ENCODE results near the gene KLHL6. TPM values are rescaled to one million over a fixed set of nuclear protein-coding genes. Genes with fewer than 3 reads are reported as not detected.

The KLHL6 gene
- total and polyA plus RNA-seq, 8 donors = 1.4 to 21.6 (median 2.2) TPM

- no peaks in the 10 kb centered on the region for H3K9me3 ChIP-seq
- peaks cover 0 to 45% of the 10 kb centered on the region in 2 donors for H3K4me1 ChIP-seq
- H3K36me3 ChIP-seq = no peaks in the 10 kb centered on the region
- TF ChIP-seq, protein P1, sequence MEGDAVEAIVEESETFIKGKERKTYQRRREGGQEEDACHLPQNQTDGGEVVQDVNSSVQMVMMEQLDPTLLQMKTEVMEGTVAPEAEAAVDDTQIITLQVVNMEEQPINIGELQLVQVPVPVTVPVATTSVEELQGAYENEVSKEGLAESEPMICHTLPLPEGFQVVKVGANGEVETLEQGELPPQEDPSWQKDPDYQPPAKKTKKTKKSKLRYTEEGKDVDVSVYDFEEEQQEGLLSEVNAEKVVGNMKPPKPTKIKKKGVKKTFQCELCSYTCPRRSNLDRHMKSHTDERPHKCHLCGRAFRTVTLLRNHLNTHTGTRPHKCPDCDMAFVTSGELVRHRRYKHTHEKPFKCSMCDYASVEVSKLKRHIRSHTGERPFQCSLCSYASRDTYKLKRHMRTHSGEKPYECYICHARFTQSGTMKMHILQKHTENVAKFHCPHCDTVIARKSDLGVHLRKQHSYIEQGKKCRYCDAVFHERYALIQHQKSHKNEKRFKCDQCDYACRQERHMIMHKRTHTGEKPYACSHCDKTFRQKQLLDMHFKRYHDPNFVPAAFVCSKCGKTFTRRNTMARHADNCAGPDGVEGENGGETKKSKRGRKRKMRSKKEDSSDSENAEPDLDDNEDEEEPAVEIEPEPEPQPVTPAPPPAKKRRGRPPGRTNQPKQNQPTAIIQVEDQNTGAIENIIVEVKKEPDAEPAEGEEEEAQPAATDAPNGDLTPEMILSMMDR (IDR thresholded peaks at IDR 0.05) = no peak
- ATAC-seq = no peak
- no peak overlapping the region for H3K27ac ChIP-seq
- intact Hi-C loops (cut with DNase I) = no loop called here
- H3K4me3 ChIP-seq = no peak overlapping the region
- no peak for DNase-seq
- no peaks in the 10 kb centered on the region for H3K27me3 ChIP-seq
These were observed 8.9 kb downstream of the KLHL6 start for GRCh38 chr3:183546625-183547024.

GRCh38 chr3:183545708-183546107 is 9.8 kb downstream of the KLHL6 start:
- no peaks in the 10 kb centered on the region for H3K27me3 ChIP-seq
- no peaks in the 10 kb centered on the region for H3K9me3 ChIP-seq
- no peak overlapping the region for H3K27ac ChIP-seq
- no peaks in the 10 kb centered on the region for H3K36me3 ChIP-seq
- H3K4me1 ChIP-seq = peaks cover 0 to 45% of the 10 kb centered on the region in 2 donors
- no peak for DNase-seq
- H3K4me3 ChIP-seq = no peak overlapping the region
- TF ChIP-seq, protein P1 (IDR thresholded peaks at IDR 0.05) = no peak
- intact Hi-C loops (cut with DNase I) = no loop called here
- ATAC-seq = no peak

GRCh38 chr3:183542355-183542754 is 13.2 kb downstream of the KLHL6 start:
- intact Hi-C loops (cut with DNase I) = no loop called here

DNA sequence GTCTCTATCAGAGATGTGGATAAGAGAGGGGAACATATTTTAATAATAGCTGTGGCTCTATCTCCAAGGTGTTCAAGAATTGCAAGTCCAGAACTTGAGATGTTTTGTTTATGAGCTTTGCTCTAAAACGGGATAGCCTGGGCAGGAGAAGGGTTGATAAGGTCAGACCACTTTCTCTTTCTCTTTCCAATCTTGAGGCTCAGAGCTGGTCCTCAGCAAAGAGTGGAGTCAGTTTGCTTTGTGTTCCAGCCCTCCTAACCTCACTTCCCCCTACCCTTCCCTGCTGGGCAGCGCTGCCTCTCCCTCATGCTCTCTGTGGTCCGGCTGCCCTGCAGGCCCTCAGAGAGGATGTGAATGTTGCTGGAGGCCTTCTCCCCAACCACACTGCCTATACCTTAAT is 13.8 kb downstream of the KLHL6 start:
- peaks cover 0 to 69% of the 10 kb centered on the region in 2 donors for H3K4me1 ChIP-seq
- DNase-seq (peak in 1 of 4 donors; percentile 79), ATAC-seq (peak; percentile 25)
- peak overlapping the region in 1 of 2 donors; percentile 7 for H3K27ac ChIP-seq
- no peaks in the 10 kb centered on the region for H3K27me3 ChIP-seq
- no peak overlapping the region for H3K4me3 ChIP-seq
- H3K9me3 ChIP-seq = no peaks in the 10 kb centered on the region
- no peaks in the 10 kb centered on the region for H3K36me3 ChIP-seq
- TF ChIP-seq, protein P1 (IDR thresholded peaks at IDR 0.05) = no peak
- intact Hi-C loops (cut with DNase I) = no loop called here

More at GRCh38 chr3:183542355-183542754, 13.2 kb downstream of the KLHL6 start:
- TF ChIP-seq, protein P1 (IDR thresholded peaks at IDR 0.05) = no peak
- H3K36me3 ChIP-seq = no peaks in the 10 kb centered on the region
- ATAC-seq = no peak
- no peak for DNase-seq
- no peak overlapping the region for H3K27ac ChIP-seq
- no peaks in the 10 kb centered on the region for H3K9me3 ChIP-seq
- no peak overlapping the region for H3K4me3 ChIP-seq
- H3K4me1 ChIP-seq = peaks cover 0 to 63% of the 10 kb centered on the region in 2 donors
- H3K27me3 ChIP-seq = no peaks in the 10 kb centered on the region

DNA sequence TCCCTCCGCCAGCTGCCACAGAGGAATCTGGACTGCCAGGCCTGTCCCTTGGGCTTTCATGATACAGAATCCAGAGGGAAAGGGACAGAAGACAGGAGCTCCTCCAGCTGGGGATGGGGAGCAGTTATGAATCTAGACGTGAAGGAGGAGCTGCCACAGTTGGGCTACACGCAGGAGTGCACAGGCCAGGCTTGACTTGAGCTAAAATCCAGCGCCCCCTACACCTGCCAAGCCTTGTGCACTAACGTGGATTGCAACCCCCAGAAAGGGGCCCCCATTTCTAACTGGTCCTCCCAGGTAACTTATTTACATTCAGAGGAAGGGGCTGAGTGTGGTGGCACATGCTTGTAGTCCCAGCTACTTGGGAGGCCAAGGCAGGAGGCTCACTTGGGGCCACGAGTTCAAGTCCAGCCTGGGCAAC is 14.3 kb downstream of the KLHL6 start:
- Histone ChIP-seq H3K36me3 (no peaks in the 10 kb centered on the region), H3K27ac (peak overlapping the region in 1 of 2 donors; percentile 43), H3K4me1 (peaks cover 0 to 74% of the 10 kb centered on the region in 2 donors), H3K9me3 (no peaks in the 10 kb centered on the region), H3K27me3 (no peaks in the 10 kb centered on the region), H3K4me3 (no peak overlapping the region)
- no peak for DNase-seq
- intact Hi-C loops (cut with DNase I) = no loop called here
- TF ChIP-seq, protein P1 (IDR thresholded peaks at IDR 0.05) = no peak
- no peak for ATAC-seq

Data from left lung (tissue), 10 donors.